Stimulated activated CD8-positive, alpha-beta memory T cell treated with anti-CD3 and anti-CD28 coated beads, Interleukin-15, amount 100 ng/mL, for 1 hour (primary cell): ENCODE data around the gene CMTM3.

ENCODE experiments used
- DNase-seq: peaks from one replicate; pipeline ENCODE4 v3.0.0-alpha.2; 2020; ENCODE audit warnings: low read depth

The CMTM3 gene

DNA sequence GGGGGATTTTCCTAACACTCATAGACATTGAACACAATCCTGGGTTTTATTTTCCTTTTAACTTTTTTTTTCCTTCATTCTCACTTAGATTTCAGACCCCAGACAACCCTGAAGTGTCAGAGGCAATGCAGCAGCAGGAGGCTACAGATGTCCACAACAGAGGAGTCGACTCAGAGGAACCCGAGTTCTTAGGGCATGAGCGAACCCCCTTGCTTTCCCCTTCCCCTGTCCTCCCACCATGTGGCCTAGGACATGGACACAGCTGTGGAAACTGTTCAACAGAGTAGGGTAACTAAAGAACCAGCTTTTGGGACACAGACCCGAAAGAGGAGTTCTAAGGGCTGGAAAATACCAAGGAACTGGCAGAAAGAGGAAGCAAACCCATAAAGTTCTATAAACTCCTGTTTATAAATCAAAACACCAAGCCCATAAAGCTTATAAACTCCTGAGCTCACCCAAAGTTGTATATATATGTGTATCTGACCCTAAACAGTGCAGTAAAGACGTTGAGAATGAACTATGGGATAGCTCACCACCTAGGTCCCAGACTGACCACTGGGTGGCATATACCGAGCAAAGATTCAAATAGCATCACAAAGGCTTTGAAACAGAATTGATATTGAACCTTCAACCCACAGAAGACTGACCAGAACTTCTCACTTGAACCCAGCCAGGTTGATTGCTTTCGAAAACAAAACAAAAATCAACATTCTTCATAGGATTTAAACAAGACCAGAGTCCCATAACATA, 58.1 kb downstream of the CMTM3 start:
- DNase-seq: no peak
